CD14-positive monocyte (primary cell): ENCODE results near the gene DNAH2. TPM values are rescaled to one million over a fixed set of nuclear protein-coding genes. Genes with fewer than 3 reads are reported as not detected.

Experiments
- DNase-seq, 3 donors: peaks; one replicate each; pipeline ENCODE4 v3.0.0-alpha.2; 2011 to 2022
- H2AFZ ChIP-seq: 2 replicates; pipeline ENCODE4 v1.6.0; 2012; ENCODE audit warnings: mild to moderate bottlenecking, low read depth, low read length, inconsistent platforms; ENCODE audit not compliant: insufficient read depth, poor library complexity, severe bottlenecking
- H3K27ac ChIP-seq, 2 donors: 1 replicate in 1 of 2; 2 replicates in 1 of 2; pipeline ENCODE4 v1.5.1; 2012 to 2013; ENCODE audit warnings: low read length in 2 of 2, control low read depth in 1 of 2, inconsistent platforms in 1 of 2, low read depth in 1 of 2, mild to moderate bottlenecking in 1 of 2
- H3K27me3 ChIP-seq, 2 donors: one replicate each; pipeline versions ENCODE4 v1.6.0 to v1.6.1; 2011 to 2013; ENCODE audit warnings: low read length in 2 of 2; ENCODE audit not compliant: control insufficient read depth in 2 of 2, insufficient read depth in 2 of 2
- H3K36me3 ChIP-seq, 2 donors: replicated peaks in 1 of 2; 1 replicate in 1 of 2; 2 replicates in 1 of 2; pipeline versions ENCODE4 v1.5.1 to v1.6.1; 2012 to 2013; ENCODE audit warnings: low read length in 2 of 2, control low read depth in 1 of 2, inconsistent platforms in 1 of 2, mild to moderate bottlenecking in 1 of 2; ENCODE audit not compliant: insufficient read depth in 2 of 2, control insufficient read depth in 1 of 2
- H3K4me1 ChIP-seq, 2 donors: 1 replicate in 1 of 2; 2 replicates in 1 of 2; pipeline versions ENCODE4 v1.5.1 to v1.6.1; 2012 to 2013; ENCODE audit warnings: low read length in 2 of 2, control low read depth in 1 of 2, inconsistent platforms in 1 of 2, mild to moderate bottlenecking in 1 of 2, moderate library complexity in 1 of 2; ENCODE audit not compliant: insufficient read depth in 2 of 2, control insufficient read depth in 1 of 2
- H3K4me2 ChIP-seq: replicated peaks from 2 replicates; pipeline ENCODE3; 2012; ENCODE audit warnings: low read length, moderate library complexity, mild to moderate bottlenecking; ENCODE audit not compliant: poor library complexity, severe bottlenecking; ENCODE audit errors: extremely low read depth
- H3K4me3 ChIP-seq, 3 experiments: fragments of 200-600 bp in 1 of 3; sonication (generic) in 1 of 3; replicated peaks in 1 of 3; 1 replicate in 2 of 3; 2 replicates in 1 of 3; pipeline ENCODE4 v1.5.1; 2011 to 2013; ENCODE audit warnings: low read length in 3 of 3, mild to moderate bottlenecking in 3 of 3, control low read depth in 2 of 3, low read depth in 2 of 3, inconsistent platforms in 1 of 3, moderate library complexity in 1 of 3
- H3K79me2 ChIP-seq: 2 replicates; pipeline ENCODE4 v1.6.0; 2012; ENCODE audit warnings: mild to moderate bottlenecking, control low read depth, inconsistent platforms, low read length, moderate library complexity; ENCODE audit not compliant: insufficient read depth
- H3K9ac ChIP-seq: 2 replicates; pipeline ENCODE4 v1.6.0; 2017; ENCODE audit warnings: low read length, mild to moderate bottlenecking; ENCODE audit not compliant: insufficient read depth, poor library complexity, severe bottlenecking
- H3K9me3 ChIP-seq, 2 donors: replicated peaks in 1 of 2; 1 replicate in 1 of 2; 2 replicates in 1 of 2; pipeline versions ENCODE4 v1.5.1 to v1.6.1; 2012 to 2013; ENCODE audit warnings: low read length in 2 of 2, control low read depth in 1 of 2; ENCODE audit not compliant: control insufficient read depth in 1 of 2, insufficient read depth in 1 of 2
- H4K20me1 ChIP-seq: 2 replicates; pipeline ENCODE4 v1.6.0; 2012; ENCODE audit warnings: mild to moderate bottlenecking, low read length, control low read depth, moderate library complexity; ENCODE audit not compliant: insufficient read depth
- H3K27ac Mint-ChIP-seq, 7 donors: one replicate each; pipeline ENCODE4 v1.8.0; 2020; ENCODE audit warnings: mild to moderate bottlenecking in 7 of 7, mixed read lengths in 7 of 7, moderate library complexity in 6 of 7, inconsistent platforms in 2 of 7
- H3K27me3 Mint-ChIP-seq, 3 donors: one replicate each; pipeline ENCODE4 v1.8.0; 2021 to 2022; ENCODE audit warnings: low read depth in 3 of 3, mild to moderate bottlenecking in 3 of 3, mixed read lengths in 3 of 3, moderate library complexity in 3 of 3, inconsistent platforms in 1 of 3
- H3K36me3 Mint-ChIP-seq, 2 donors: one replicate each; pipeline ENCODE4 v1.8.0; 2020; ENCODE audit warnings: mixed read lengths in 2 of 2, inconsistent platforms in 1 of 2, mild to moderate bottlenecking in 1 of 2
- H3K4me1 Mint-ChIP-seq: one replicate; pipeline ENCODE4 v1.8.0; 2020; ENCODE audit warnings: mild to moderate bottlenecking, mixed read lengths
- H3K4me3 Mint-ChIP-seq, 2 donors: one replicate each; pipeline ENCODE4 v1.8.0; 2020; ENCODE audit warnings: mild to moderate bottlenecking in 2 of 2, mixed read lengths in 2 of 2, moderate library complexity in 1 of 2
- H3K9me3 Mint-ChIP-seq, 7 donors: one replicate each; pipeline ENCODE4 v1.8.0; 2020 to 2022; ENCODE audit warnings: mixed read lengths in 7 of 7, mild to moderate bottlenecking in 6 of 7, moderate library complexity in 6 of 7, inconsistent platforms in 2 of 7
- WGBS: methylation state at CpG from one replicate; pipeline ENCODE4 v1.1.5; 2013; ENCODE audit warnings: missing lambda C conversion rate; ENCODE audit not compliant: insufficient coverage; 5-methylcytosine and 5-hydroxymethylcytosine counted together
- intact Hi-C, 2 donors: fragments of 100-400 bp; cut with micrococcal nuclease; formaldehyde crosslinking; loops; one replicate each; pipeline versions ENCODE4 v1.15.0 to v1.15.1; 2023
- polyA minus RNA-seq: library from RNA; depleted of rRNA, polyadenylated mRNA; stranded (reverse); fragments of >200 nt; gene quantifications from 2 replicates; pipeline ENCODE4 v1.2.3, GENCODE V29; 2012
- polyA plus RNA-seq, 3 donors: library from polyadenylated mRNA; depleted of rRNA in 1 of 3; unstranded in 2 of 3; stranded (reverse) in 1 of 3; fragments of 300-500 nt in 2 of 3; fragments of >200 nt in 1 of 3; fragmentation: Illumina TruSeq in 2 of 3; gene quantifications; 1 replicate in 2 of 3; 2 replicates in 1 of 3; pipeline ENCODE4 v1.2.3, GENCODE V29; 2012 to 2021
- total RNA-seq, 12 experiments: library from RNA in 1 of 12; stranded (reverse) in 1 of 12; fragments of 120-200 nt in 1 of 12; gene quantifications; one replicate each; pipeline ENCODE4 v1.2.4 and lab custom pipeline; 2013 to 2026; ENCODE audit warnings: mixed read lengths in 6 of 12, inconsistent platforms in 1 of 12
- TF ChIP-seq, protein P1 (sequence below): fragments of 200-600 bp; IDR thresholded peaks from one replicate; pipeline ENCODE4 v1.8.0; 2022; ENCODE audit warnings: antibody characterized with exemption, mild to moderate bottlenecking

Gene DNAH2, protein sequence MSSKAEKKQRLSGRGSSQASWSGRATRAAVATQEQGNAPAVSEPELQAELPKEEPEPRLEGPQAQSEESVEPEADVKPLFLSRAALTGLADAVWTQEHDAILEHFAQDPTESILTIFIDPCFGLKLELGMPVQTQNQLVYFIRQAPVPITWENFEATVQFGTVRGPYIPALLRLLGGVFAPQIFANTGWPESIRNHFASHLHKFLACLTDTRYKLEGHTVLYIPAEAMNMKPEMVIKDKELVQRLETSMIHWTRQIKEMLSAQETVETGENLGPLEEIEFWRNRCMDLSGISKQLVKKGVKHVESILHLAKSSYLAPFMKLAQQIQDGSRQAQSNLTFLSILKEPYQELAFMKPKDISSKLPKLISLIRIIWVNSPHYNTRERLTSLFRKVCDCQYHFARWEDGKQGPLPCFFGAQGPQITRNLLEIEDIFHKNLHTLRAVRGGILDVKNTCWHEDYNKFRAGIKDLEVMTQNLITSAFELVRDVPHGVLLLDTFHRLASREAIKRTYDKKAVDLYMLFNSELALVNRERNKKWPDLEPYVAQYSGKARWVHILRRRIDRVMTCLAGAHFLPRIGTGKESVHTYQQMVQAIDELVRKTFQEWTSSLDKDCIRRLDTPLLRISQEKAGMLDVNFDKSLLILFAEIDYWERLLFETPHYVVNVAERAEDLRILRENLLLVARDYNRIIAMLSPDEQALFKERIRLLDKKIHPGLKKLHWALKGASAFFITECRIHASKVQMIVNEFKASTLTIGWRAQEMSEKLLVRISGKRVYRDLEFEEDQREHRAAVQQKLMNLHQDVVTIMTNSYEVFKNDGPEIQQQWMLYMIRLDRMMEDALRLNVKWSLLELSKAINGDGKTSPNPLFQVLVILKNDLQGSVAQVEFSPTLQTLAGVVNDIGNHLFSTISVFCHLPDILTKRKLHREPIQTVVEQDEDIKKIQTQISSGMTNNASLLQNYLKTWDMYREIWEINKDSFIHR (N-terminal part only)
- total RNA-seq (2013), result 0.02 TPM
- polyA plus RNA-seq (under 1 TPM in 2 of 3 donors, not detected in 1; 0.03 to 0.15 TPM), polyA minus RNA-seq (not detected in 2 replicates), total RNA-seq (lab: John Stamatoyannopoulos, UW) (0 to 6.9 (median 0.23) reads per million in 11 experiments)

DNA sequence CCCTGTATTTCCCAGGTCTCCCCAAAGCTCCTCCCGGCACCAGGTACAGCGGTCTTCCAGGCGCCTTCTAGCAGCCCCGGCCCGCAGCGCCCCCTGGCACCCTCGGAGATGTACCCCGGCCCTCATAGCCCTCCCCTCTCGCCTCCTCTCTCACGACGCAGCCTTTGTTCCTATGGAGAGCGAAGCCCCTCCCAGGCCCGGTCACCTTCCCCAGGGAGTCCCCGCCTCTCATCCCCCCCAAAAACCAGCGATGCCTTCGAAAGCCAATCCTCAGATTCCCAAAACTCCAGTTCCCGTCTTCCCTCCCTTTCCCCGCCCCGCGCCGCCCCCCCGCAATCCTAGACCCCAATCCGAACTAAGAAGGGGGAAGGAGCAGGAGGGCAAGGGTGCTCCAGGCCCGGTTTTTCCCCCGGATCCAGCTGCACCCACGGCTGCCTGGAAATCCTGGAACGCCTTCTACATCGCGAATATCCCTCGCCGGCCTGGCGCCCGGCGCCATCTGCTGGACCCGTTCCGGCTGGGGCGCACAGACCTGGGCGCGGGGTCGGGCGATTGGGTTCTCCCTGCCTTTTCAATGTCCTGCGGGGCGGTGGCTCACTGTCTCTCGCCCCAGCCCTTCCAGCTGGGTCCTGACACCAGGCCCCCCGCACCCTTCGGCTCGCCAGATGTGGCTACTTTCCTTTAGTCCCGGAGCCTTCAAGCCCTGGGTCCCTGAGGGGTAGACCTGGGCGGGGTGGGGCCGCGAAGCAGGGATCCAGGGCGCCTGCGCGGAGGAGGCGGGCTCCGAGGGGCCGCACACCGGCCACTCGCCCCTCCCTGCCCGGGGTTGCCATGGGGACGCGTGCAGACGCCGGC lies at the start of gene DNAH2:
DNAH2 (plus strand) TSS at position 844 of the 855 bp plus-strand sequence. CDS start 1,991 bp downstream, outside the sequence.
- peaks cover 19 to 74% of the 10 kb centered on the region in 2 donors for H3K27me3 ChIP-seq
- H3K27me3 Mint-ChIP-seq, result peaks cover 55 to 90% (median 57%) of the 10 kb centered on the region in 3 donors
- intact Hi-C loops, result no loop called here
- H3K27ac Mint-ChIP-seq, result no peak within 1 kb of the TSS
- H3K36me3 Mint-ChIP-seq, result peaks cover 0 to 2% of the 10 kb centered on the region in 2 donors
- peaks cover 0 to 2% (median 0%) of the 10 kb centered on the region in 7 donors for H3K9me3 Mint-ChIP-seq
- H3K4me2 ChIP-seq, result peak within 1 kb of the TSS; percentile 82
- no peaks in the 10 kb centered on the region for H4K20me1 ChIP-seq
- peaks cover 0 to 6% of the 10 kb centered on the region in 2 donors for H3K9me3 ChIP-seq
- peak within 1 kb of the TSS in 2 of 3 experiments; percentile 27 to 67 for H3K4me3 ChIP-seq
- peak within 1 kb of the TSS; percentile 32 for H3K9ac ChIP-seq
- peak within 1 kb of the TSS; percentile 77 for H2AFZ ChIP-seq
- no peaks in the 10 kb centered on the region for H3K36me3 ChIP-seq
- TF ChIP-seq, protein P1, sequence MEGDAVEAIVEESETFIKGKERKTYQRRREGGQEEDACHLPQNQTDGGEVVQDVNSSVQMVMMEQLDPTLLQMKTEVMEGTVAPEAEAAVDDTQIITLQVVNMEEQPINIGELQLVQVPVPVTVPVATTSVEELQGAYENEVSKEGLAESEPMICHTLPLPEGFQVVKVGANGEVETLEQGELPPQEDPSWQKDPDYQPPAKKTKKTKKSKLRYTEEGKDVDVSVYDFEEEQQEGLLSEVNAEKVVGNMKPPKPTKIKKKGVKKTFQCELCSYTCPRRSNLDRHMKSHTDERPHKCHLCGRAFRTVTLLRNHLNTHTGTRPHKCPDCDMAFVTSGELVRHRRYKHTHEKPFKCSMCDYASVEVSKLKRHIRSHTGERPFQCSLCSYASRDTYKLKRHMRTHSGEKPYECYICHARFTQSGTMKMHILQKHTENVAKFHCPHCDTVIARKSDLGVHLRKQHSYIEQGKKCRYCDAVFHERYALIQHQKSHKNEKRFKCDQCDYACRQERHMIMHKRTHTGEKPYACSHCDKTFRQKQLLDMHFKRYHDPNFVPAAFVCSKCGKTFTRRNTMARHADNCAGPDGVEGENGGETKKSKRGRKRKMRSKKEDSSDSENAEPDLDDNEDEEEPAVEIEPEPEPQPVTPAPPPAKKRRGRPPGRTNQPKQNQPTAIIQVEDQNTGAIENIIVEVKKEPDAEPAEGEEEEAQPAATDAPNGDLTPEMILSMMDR, result peak; percentile 24
- H3K27ac ChIP-seq, result no peak within 1 kb of the TSS
- WGBS, result under 1% methylated on average over 54 of the region's 64 CpGs
- H3K79me2 ChIP-seq, result no peaks in the 10 kb centered on the region
- peak; percentile 16 to 37 (median 23) for DNase-seq
- peak within 1 kb of the TSS; percentile 68 to 87 for H3K4me3 Mint-ChIP-seq
- peaks cover 16% of the 10 kb centered on the region in 2 donors for H3K4me1 ChIP-seq
- peaks cover 20% of the 10 kb centered on the region for H3K4me1 Mint-ChIP-seq
